A549 (cell line): ENCODE data around the gene TSC2.

Source experiments
- CEBPB ChIP-seq, 2 experiments: fragments of >200 bp in 1 of 2; sonication (Bioruptor Twin) in 1 of 2; formaldehyde crosslinking in 1 of 2; IDR thresholded peaks; 2 replicates each; pipeline ENCODE4 v1.6.1; 2012 to 2016
- CHD4 ChIP-seq: fragments of 200-600 bp; sonication (generic); IDR thresholded peaks from 2 replicates; pipeline ENCODE4 v1.6.1; 2016; ENCODE audit warnings: antibody characterized with exemption, mild to moderate bottlenecking, borderline replicate concordance
- CTCF ChIP-seq: fragments of >200 bp; sonication (Bioruptor Twin); formaldehyde crosslinking; IDR thresholded peaks from 3 replicates; pipeline ENCODE4 v1.5.1; 2016
- E2F6 ChIP-seq: IDR thresholded peaks from 2 replicates; pipeline ENCODE4 v1.6.1; 2012; ENCODE audit warnings: low read depth, borderline replicate concordance
- EP300 ChIP-seq, 2 experiments: fragments of >200 bp; sonication (Bioruptor Twin); formaldehyde crosslinking; IDR thresholded peaks; 2 replicates in 1 of 2; 3 replicates in 1 of 2; pipeline ENCODE4 v1.6.1; 2016 to 2017
- FOSL2 ChIP-seq, 2 experiments: fragments of 450-650 bp in 1 of 2; fragments of >200 bp in 1 of 2; sonication (Bioruptor Twin) in 1 of 2; formaldehyde crosslinking; IDR thresholded peaks; 2 replicates each; pipeline versions ENCODE4 v1.5.0 to v1.6.1; 2016 to 2020; ENCODE audit warnings: mild to moderate bottlenecking in 1 of 2, moderate library complexity in 1 of 2
- JUN ChIP-seq, 2 experiments: fragments of >200 bp; sonication (Bioruptor Twin); formaldehyde crosslinking; IDR thresholded peaks; 2 replicates in 1 of 2; 3 replicates in 1 of 2; pipeline ENCODE4 v1.6.1; 2016 to 2017
- JUNB ChIP-seq: fragments of >200 bp; sonication (Bioruptor Twin); formaldehyde crosslinking; IDR thresholded peaks from 2 replicates; pipeline ENCODE4 v1.6.1; 2016
- MAX ChIP-seq: IDR thresholded peaks from 2 replicates; pipeline ENCODE4 v1.6.1; 2012
- POLR2A ChIP-seq: IDR thresholded peaks from 2 replicates; pipeline ENCODE4 v1.6.1; 2012; ENCODE audit warnings: mild to moderate bottlenecking, low read length
- RCOR1 ChIP-seq: fragments of 150-350 bp; IDR thresholded peaks from 2 replicates; pipeline ENCODE4 v1.6.1; 2014; ENCODE audit warnings: antibody characterized with exemption, low read length, low read depth
- REST ChIP-seq: fragments of 200-600 bp; sonication (generic); IDR thresholded peaks from 2 replicates; pipeline ENCODE4 v1.6.1; 2016; ENCODE audit warnings: antibody characterized with exemption, mild to moderate bottlenecking, moderate library complexity
- ZFP36 ChIP-seq: fragments of 450-650 bp; IDR thresholded peaks from 2 replicates; pipeline ENCODE4 v1.6.1; 2014; ENCODE audit warnings: borderline replicate concordance; ENCODE audit not compliant: partially characterized antibody
- ZSCAN20 ChIP-seq: fragments of 250-450 bp; sonication (Bioruptor Pico); IDR thresholded peaks from 2 replicates; pipeline ENCODE4 v1.8.0; 2022; ENCODE audit warnings: mild to moderate bottlenecking, moderate library complexity

- TF ChIP-seq CEBPB (IDR thresholded peaks at IDR 0.05) = no peak
- TF ChIP-seq EP300 (IDR thresholded peaks at IDR 0.05) = no peak
- TF ChIP-seq POLR2A = no peak
- TF ChIP-seq ZSCAN20 = no peak
- no peak for TF ChIP-seq FOSL2 (IDR thresholded peaks at IDR 0.05)
- TF ChIP-seq FOSL2 (CRISPR knock-in tag; IDR thresholded peaks at IDR 0.05) = no peak
- TF ChIP-seq CTCF = no peak
- TF ChIP-seq JUNB = no peak
- TF ChIP-seq REST = no peak
- no peak for TF ChIP-seq CHD4
- no peak for TF ChIP-seq ZFP36
- TF ChIP-seq MAX = no peak
- TF ChIP-seq RCOR1 = no peak
- TF ChIP-seq E2F6 = no peak
- no peak for TF ChIP-seq JUN (IDR thresholded peaks at IDR 0.05)
These were observed 29.9 kb downstream of the TSC2 start for GRCh38 chr16:2077696-2078095.
